BJ (cell line): Measurements from ENCODE around the gene TIGIT. TPM values are rescaled to one million over a fixed set of nuclear protein-coding genes. Genes with fewer than 3 reads are reported as not detected.

Experiments used
- CTCF ChIA-PET: fragments of 350-600 bp; formaldehyde crosslinking; extraction: SDS; loops from one replicate; lab custom pipeline; 2021; ENCODE audit warnings: antibody characterized with exemption, inconsistent platforms; lab: Yijun Ruan, JAX
- POLR2A ChIA-PET: fragments of 300-600 bp; sonication (Branson Sonifier 250); formaldehyde crosslinking; extraction: SDS; loops from one replicate; lab custom pipeline; 2021; ENCODE audit warnings: antibody characterized with exemption; lab: Charles Lee
- DNase-seq: peaks from one replicate; pipeline ENCODE4 v3.0.0-alpha.2; 2011; ENCODE audit warnings: low read depth
- H3K27me3 ChIP-seq: 2 replicates; pipeline ENCODE4 v1.6.0; 2011; ENCODE audit warnings: low read length; ENCODE audit not compliant: control insufficient read depth, insufficient read depth
- H3K36me3 ChIP-seq: 2 replicates; pipeline ENCODE4 v1.5.1; 2011; ENCODE audit warnings: low read length; ENCODE audit not compliant: control insufficient read depth, insufficient read depth
- H3K4me3 ChIP-seq: 2 replicates; pipeline ENCODE4 v1.5.1; 2011; ENCODE audit warnings: low read depth, mild to moderate bottlenecking, control low read depth, low read length
- polyA plus RNA-seq: library from polyadenylated mRNA; depleted of rRNA; stranded (reverse); fragments of >200 nt; gene quantifications from 2 replicates; pipeline ENCODE4 v1.2.3, GENCODE V29; 2011
- TF ChIP-seq, protein P1 (sequence below): IDR thresholded peaks from 2 replicates; pipeline ENCODE4 v1.5.1; 2011; ENCODE audit warnings: low read depth, mild to moderate bottlenecking, control low read depth, inconsistent platforms, low read length, moderate library complexity; ENCODE audit not compliant: insufficient read depth

Gene TIGIT
- polyA plus RNA-seq, 1 experiment, result not detected

DNA sequence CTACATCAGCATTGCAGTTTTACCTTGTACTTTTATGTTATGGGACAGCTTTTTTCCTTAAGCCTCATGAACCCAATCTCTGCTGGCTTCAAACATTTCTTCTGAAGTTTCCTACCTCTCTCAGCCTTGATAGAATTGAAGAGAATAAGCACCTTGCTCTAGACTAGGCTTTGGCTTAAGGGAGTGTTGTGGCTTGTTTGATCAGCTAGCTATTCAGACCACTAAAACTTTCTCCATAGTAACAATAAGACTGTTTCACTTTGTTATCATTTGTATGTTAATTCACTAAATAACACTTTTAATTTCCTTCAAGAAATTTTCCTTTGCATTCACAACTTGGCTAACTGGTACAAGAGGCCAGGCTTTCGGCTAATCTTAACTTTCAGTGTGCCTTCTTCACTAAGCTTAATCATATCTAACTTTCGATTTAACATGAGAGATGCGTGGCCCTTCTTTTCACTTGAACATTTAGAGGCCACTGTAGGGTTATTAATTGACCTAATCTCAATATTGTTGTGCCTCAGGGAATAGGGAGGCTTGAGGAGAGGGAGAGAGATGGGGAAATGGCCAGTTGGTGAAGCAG, 8.1 kb upstream of the TIGIT start:
- ChIA-PET CTCF (interaction anchor here (0.6 kb wide), 1 partner anchor 50 kb away, joined by 4 read pairs; no protein-coding TSS in a partner anchor), POLR2A (interaction anchor here (0.6 kb wide), 1 partner anchor 549 kb away, joined by 3 read pairs; no protein-coding TSS in a partner anchor)
- H3K27me3 ChIP-seq, result no peaks in the 10 kb centered on the region
- H3K4me3 ChIP-seq, result no peak overlapping the region
- no peak for DNase-seq
- no peaks in the 10 kb centered on the region for H3K36me3 ChIP-seq
- TF ChIP-seq, protein P1, sequence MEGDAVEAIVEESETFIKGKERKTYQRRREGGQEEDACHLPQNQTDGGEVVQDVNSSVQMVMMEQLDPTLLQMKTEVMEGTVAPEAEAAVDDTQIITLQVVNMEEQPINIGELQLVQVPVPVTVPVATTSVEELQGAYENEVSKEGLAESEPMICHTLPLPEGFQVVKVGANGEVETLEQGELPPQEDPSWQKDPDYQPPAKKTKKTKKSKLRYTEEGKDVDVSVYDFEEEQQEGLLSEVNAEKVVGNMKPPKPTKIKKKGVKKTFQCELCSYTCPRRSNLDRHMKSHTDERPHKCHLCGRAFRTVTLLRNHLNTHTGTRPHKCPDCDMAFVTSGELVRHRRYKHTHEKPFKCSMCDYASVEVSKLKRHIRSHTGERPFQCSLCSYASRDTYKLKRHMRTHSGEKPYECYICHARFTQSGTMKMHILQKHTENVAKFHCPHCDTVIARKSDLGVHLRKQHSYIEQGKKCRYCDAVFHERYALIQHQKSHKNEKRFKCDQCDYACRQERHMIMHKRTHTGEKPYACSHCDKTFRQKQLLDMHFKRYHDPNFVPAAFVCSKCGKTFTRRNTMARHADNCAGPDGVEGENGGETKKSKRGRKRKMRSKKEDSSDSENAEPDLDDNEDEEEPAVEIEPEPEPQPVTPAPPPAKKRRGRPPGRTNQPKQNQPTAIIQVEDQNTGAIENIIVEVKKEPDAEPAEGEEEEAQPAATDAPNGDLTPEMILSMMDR, result no peak

DNA sequence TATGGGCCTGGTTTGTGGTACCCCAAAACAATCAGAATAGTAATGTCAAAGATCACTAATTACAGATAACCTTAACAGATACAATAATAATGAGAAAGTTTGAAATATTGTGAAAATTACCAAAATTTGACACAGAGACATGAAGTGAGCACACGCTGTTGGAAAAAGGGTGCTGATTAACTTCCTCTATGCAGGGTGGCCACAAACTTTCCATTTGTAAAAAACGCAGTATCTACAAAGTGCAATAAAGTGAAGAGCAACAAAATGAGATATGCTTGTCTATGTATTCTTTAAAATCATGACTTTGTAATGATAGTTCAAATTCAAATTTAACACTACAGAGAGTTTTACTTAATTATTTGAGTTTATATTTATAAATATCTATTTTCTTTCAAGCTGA, 7.6 kb upstream of the TIGIT start:
- no peaks in the 10 kb centered on the region for H3K27me3 ChIP-seq
- TF ChIP-seq, protein P1, result no peak
- ChIA-PET CTCF (interaction anchor here (0.6 kb wide), 1 partner anchor 50 kb away, joined by 4 read pairs; no protein-coding TSS in a partner anchor), POLR2A (no interaction called here)
- DNase-seq, result no peak
- no peaks in the 10 kb centered on the region for H3K36me3 ChIP-seq
- H3K4me3 ChIP-seq, result no peak overlapping the region

DNA sequence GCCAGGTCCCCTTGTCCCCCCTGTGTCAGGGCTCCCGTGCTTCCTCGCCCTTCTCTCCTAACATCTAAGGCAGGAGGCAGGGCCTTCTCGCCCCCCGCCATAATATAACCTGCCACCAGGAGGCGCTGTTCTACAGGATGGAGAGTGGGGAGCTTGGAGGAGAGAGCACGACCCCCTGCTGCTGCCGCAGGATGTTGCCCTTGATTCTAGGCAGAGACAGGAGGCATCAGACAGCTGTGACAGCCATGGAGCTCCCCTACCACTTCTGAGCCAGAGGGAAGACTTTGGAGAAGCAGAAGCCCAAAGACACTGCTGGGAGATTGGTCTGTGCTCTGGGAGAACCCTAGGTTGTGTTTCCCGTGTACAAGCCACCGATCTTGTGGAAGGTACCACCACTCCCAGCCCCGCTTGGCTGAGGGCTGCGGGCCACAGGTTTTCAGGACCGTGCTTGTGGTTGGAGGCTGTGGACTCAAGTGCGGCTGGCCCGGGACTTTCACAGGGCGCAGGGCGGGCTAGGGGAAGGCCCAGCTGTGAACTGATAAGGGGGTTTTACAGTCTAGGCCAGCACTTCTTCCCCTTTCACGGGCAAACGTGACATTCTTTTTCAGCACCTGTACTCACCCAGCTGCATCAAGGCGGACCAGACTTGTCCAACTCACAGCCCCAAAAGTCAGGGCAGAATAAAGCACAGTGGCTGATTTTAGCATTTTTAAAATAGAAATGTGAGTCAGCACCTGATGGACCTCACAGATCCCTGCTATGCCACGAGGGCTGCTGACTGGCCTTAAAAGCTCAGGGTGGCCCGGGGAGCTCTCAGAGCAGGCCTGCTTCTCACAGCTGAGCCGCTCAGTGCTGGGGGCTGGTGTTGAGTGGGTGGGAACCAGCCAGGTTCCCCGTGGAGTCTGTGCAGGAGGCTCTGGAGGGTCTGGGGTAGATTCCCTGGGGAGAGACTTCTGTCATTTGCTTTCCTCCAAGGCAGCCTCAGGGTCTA, 2.6 kb upstream of the TIGIT start:
- no peaks in the 10 kb centered on the region for H3K36me3 ChIP-seq
- TF ChIP-seq, protein P1, result peak; percentile 75
- no peaks in the 10 kb centered on the region; the same call in 1 of the 2 replicates for H3K27me3 ChIP-seq
- ChIA-PET POLR2A (no interaction called here), CTCF (interaction anchor here (0.7 to 2.4 kb wide), 26 partner anchors 9 to 1523 kb away, joined by 3 to 13 read pairs (median 3); no protein-coding TSS in a partner anchor)
- no peak overlapping the region for H3K4me3 ChIP-seq
- no peak for DNase-seq

- POLR2A ChIA-PET, result no interaction called here
- CTCF ChIA-PET, result interaction anchor here (1.5 to 1.9 kb wide), 2 partner anchors 17 to 20 kb away, joined by 5 to 6 read pairs; no protein-coding TSS in a partner anchor
- DNase-seq, result no peak
Observed at GRCh38 chr3:114294940-114295480, 1.2 kb downstream of the TIGIT start.

More at GRCh38 chr3:114294940-114295480, 1.2 kb downstream of the TIGIT start:
- TF ChIP-seq, protein P1, result no peak
- Histone ChIP-seq H3K4me3 (no peak overlapping the region), H3K27me3 (peaks cover 4% of the 10 kb centered on the region; the same call in 1 of the 2 replicates), H3K36me3 (no peaks in the 10 kb centered on the region)
